ENCODE results near the gene SCCPDH. TPM values are rescaled to one million over a fixed set of nuclear protein-coding genes. Genes with fewer than 3 reads are reported as not detected.

Gene SCCPDH
- total and polyA plus RNA-seq, 2 donors (not counting 3 experiments of a cell fraction or from before 2014, with no cell fraction given): 24.4 to 37.5 TPM

DNA sequence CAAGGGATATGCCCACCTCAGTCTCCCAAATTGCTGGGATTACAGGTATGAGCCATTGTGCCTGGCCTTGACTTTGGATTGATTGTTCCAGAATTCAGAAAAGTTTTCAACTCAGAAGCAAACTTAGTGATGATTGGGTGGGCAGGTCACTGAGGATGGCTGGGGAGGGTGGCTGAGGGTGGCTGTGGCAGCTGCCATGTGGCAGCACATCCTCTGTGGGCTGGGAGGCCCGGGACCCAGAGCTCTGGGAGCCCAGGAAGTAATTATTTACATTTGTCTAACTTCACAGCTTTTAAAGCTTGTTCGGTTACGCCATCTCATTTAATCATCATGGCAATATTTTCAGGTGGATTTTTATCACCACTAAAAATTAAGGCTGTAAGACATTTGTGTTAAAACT lies 76.1 kb downstream of the SCCPDH start:
- dilution Hi-C loops (cut with MboI; ENCODE audit: extremely low pct_ligation_motif_present, low sequenced_read_pairs) (no loop called here), intact Hi-C loops (cut with micrococcal nuclease) (no loop called here)
- BruUV-seq (replicated peaks): no TSS peak
- POLR2A ChIA-PET: no interaction called here
- H2AFZ ChIP-seq (ENCODE audit: low read depth, low read length): no peak overlapping the region
- FAIRE-seq (no peak), DNase-seq (ENCODE audit: low read depth, low spot score) (no peak)
- no peaks in the 10 kb centered on the region for H3K4me1 ChIP-seq (ENCODE audit: control insufficient read depth, extremely low read depth, insufficient read depth, low read length)
- H3K9me3 ChIP-seq (replicated peaks; ENCODE audit: control insufficient read depth, insufficient read depth, low read length): no peaks in the 10 kb centered on the region
- no peaks in the 10 kb centered on the region for H3K9me1 ChIP-seq (replicated peaks; ENCODE audit: control insufficient read depth, extremely low read depth, insufficient read depth, low read length)
- no peaks in the 10 kb centered on the region for H3K36me3 ChIP-seq (ENCODE audit: control insufficient read depth in 2 of 2, extremely low read depth in 1 of 2, insufficient read depth in 2 of 2, low read length in 2 of 2)
- H3K9ac ChIP-seq (replicated peaks; ENCODE audit: extremely low read depth, insufficient read depth, low read length): no peak overlapping the region
- TF ChIP-seq MYC (IDR thresholded peaks at IDR 0.05; ENCODE audit: low read depth, low read length) (no peak), POLR2AphosphoS5 (IDR thresholded peaks at IDR 0.05; ENCODE audit: insufficient read depth, low read depth, low read length) (no peak), GATA2 (IDR thresholded peaks at IDR 0.05; ENCODE audit: insufficient read depth, insufficient read length, low read depth, low read length) (no peak), JUN (IDR thresholded peaks at IDR 0.05; ENCODE audit: borderline replicate concordance, insufficient read depth, insufficient read length, low read depth) (no peak), EZH2 (IDR thresholded peaks at IDR 0.05; ENCODE audit: borderline replicate concordance, low read depth, low read length, severe bottlenecking) (no peak), FOS (IDR thresholded peaks at IDR 0.05; ENCODE audit: borderline replicate concordance, insufficient read depth, low read length) (no peak)
- TF ChIP-seq, protein P1, sequence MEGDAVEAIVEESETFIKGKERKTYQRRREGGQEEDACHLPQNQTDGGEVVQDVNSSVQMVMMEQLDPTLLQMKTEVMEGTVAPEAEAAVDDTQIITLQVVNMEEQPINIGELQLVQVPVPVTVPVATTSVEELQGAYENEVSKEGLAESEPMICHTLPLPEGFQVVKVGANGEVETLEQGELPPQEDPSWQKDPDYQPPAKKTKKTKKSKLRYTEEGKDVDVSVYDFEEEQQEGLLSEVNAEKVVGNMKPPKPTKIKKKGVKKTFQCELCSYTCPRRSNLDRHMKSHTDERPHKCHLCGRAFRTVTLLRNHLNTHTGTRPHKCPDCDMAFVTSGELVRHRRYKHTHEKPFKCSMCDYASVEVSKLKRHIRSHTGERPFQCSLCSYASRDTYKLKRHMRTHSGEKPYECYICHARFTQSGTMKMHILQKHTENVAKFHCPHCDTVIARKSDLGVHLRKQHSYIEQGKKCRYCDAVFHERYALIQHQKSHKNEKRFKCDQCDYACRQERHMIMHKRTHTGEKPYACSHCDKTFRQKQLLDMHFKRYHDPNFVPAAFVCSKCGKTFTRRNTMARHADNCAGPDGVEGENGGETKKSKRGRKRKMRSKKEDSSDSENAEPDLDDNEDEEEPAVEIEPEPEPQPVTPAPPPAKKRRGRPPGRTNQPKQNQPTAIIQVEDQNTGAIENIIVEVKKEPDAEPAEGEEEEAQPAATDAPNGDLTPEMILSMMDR (IDR thresholded peaks at IDR 0.05; ENCODE audit: extremely low read depth in 1 of 2, insufficient read depth in 1 of 2, low read depth in 1 of 2, low read length in 2 of 2): no peak
- TF ChIP-seq, protein P2, sequence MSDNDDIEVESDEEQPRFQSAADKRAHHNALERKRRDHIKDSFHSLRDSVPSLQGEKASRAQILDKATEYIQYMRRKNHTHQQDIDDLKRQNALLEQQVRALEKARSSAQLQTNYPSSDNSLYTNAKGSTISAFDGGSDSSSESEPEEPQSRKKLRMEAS (IDR thresholded peaks at IDR 0.05; ENCODE audit: insufficient read depth, insufficient read length): no peak
- H3K4me2 ChIP-seq (ENCODE audit: insufficient read depth, low read length): no peak overlapping the region
- CTCF ChIA-PET: no interaction called here
- H3K27ac ChIP-seq (ENCODE audit: insufficient read depth, low read depth, low read length): no peak overlapping the region
- no peaks in the 10 kb centered on the region for H3K79me2 ChIP-seq (ENCODE audit: control insufficient read depth, insufficient read depth, low read length)
- no peaks in the 10 kb centered on the region for H4K20me1 ChIP-seq (replicated peaks; ENCODE audit: control insufficient read depth, extremely low read depth, insufficient read depth, low read length)
- H3K4me3 ChIP-seq (replicated peaks in 1 of 3; ENCODE audit: insufficient read depth in 1 of 3, low read depth in 1 of 3, low read length in 3 of 3): no peak overlapping the region
- H3K27me3 ChIP-seq (ENCODE audit: control insufficient read depth in 2 of 2, insufficient read depth in 2 of 2, low read length in 2 of 2): peaks cover 0 to 2% of the 10 kb centered on the region in 2 experiments
